IMR-90 (cell line): ENCODE results near the gene NME2. TPM values are rescaled to one million over a fixed set of nuclear protein-coding genes. Genes with fewer than 3 reads are reported as not detected.

Experiments
- ATAC-seq: fragments of 200-7000 bp; cut with Tn5 transposase; 2 replicates; pipeline ENCODE4 v1.9.1; 2020; ENCODE audit warnings: low read depth, mild to moderate bottlenecking, moderate library complexity
- BruUV-seq: library from RNA; stranded (reverse); fragments of 400-500 nt; replicated peaks from 2 replicates; lab custom pipeline; 2021; lab: Mats Ljungman, UMichigan
- CTCF ChIA-PET: fragments of 300-600 bp; formaldehyde crosslinking; extraction: SDS; loops from one replicate; lab custom pipeline; 2021; ENCODE audit warnings: antibody characterized with exemption; lab: Yijun Ruan, JAX
- POLR2A ChIA-PET: fragments of 300-600 bp; sonication (Branson Sonifier 250); formaldehyde crosslinking; loops from one replicate; lab custom pipeline; 2022; ENCODE audit warnings: antibody characterized with exemption; ENCODE audit not compliant: unreplicated experiment; lab: Charles Lee
- DNase-seq: peaks from one replicate; pipeline ENCODE4 v3.0.0; 2013
- H2AFZ ChIP-seq: replicated peaks from 2 replicates; pipeline ENCODE3; 2013; ENCODE audit warnings: low read length, mild to moderate bottlenecking; ENCODE audit not compliant: poor library complexity
- H2AK5ac ChIP-seq: 2 replicates; pipeline ENCODE4 v1.6.1; 2013; ENCODE audit warnings: low read depth, low read length, inconsistent platforms
- H2AK9ac ChIP-seq: replicated peaks from 2 replicates; pipeline ENCODE3; 2013; ENCODE audit warnings: mild to moderate bottlenecking, low read depth, low read length, moderate library complexity; ENCODE audit not compliant: poor library complexity
- H2BK120ac ChIP-seq: 2 replicates; pipeline ENCODE4 v1.6.1; 2013; ENCODE audit warnings: low read depth, low read length, inconsistent platforms
- H2BK15ac ChIP-seq: 3 replicates; pipeline ENCODE4 v1.6.1; 2013; ENCODE audit warnings: low read depth, low read length, inconsistent platforms
- H2BK20ac ChIP-seq: 2 replicates; pipeline ENCODE4 v1.6.1; 2013; ENCODE audit warnings: low read depth, mild to moderate bottlenecking, inconsistent platforms, low read length, moderate library complexity
- H2BK5ac ChIP-seq: 2 replicates; pipeline ENCODE4 v1.6.1; 2013; ENCODE audit warnings: mild to moderate bottlenecking, low read depth, low read length, inconsistent platforms; ENCODE audit not compliant: poor library complexity, severe bottlenecking
- H3K14ac ChIP-seq: replicated peaks from 2 replicates; pipeline ENCODE4 v1.6.1; 2013; ENCODE audit warnings: low read depth, low read length, inconsistent platforms
- H3K18ac ChIP-seq: 2 replicates; pipeline ENCODE4 v1.6.1; 2013; ENCODE audit warnings: low read depth, low read length, control low read depth
- H3K23ac ChIP-seq: 2 replicates; pipeline ENCODE4 v1.6.1; 2013; ENCODE audit warnings: low read depth, low read length, inconsistent platforms
- H3K27ac ChIP-seq: 2 replicates; pipeline ENCODE4 v1.5.1; 2013; ENCODE audit warnings: mild to moderate bottlenecking, control low read depth, low read length; ENCODE audit not compliant: insufficient read depth
- H3K27me3 ChIP-seq: 2 replicates; pipeline ENCODE4 v1.6.1; 2013; ENCODE audit warnings: low read length; ENCODE audit not compliant: control insufficient read depth, insufficient read depth
- H3K36me3 ChIP-seq: 2 replicates; pipeline ENCODE4 v1.6.1; 2013; ENCODE audit warnings: low read length, mixed read lengths; ENCODE audit not compliant: control insufficient read depth, insufficient read depth
- H3K4ac ChIP-seq: 2 replicates; pipeline ENCODE4 v1.6.1; 2013; ENCODE audit warnings: low read depth, low read length, inconsistent platforms
- H3K4me1 ChIP-seq: 2 replicates; pipeline ENCODE4 v1.6.1; 2013; ENCODE audit warnings: low read length, mixed read lengths; ENCODE audit not compliant: control insufficient read depth, insufficient read depth
- H3K4me2 ChIP-seq: 2 replicates; pipeline ENCODE4 v1.6.1; 2013; ENCODE audit warnings: low read depth, mild to moderate bottlenecking, control low read depth, low read length, moderate library complexity
- H3K4me3 ChIP-seq: 2 replicates; pipeline ENCODE4 v1.5.1; 2013; ENCODE audit warnings: low read depth, mild to moderate bottlenecking, control low read depth, low read length, moderate library complexity; ENCODE audit not compliant: insufficient read depth
- H3K56ac ChIP-seq: 2 replicates; pipeline ENCODE4 v1.6.1; 2013; ENCODE audit warnings: low read length, inconsistent platforms; ENCODE audit not compliant: insufficient read depth; ENCODE audit errors: extremely low read depth
- H3K79me1 ChIP-seq, 2 experiments: 2 replicates each; pipeline ENCODE4 v1.6.1; 2013; ENCODE audit warnings: low read length in 2 of 2, inconsistent platforms in 1 of 2, low read depth in 1 of 2
- H3K9ac ChIP-seq: 2 replicates; pipeline ENCODE4 v1.6.1; 2013; ENCODE audit warnings: low read depth, low read length, control low read depth
- H3K9me1 ChIP-seq: 2 replicates; pipeline ENCODE4 v1.6.1; 2013; ENCODE audit warnings: low read length, inconsistent platforms; ENCODE audit not compliant: insufficient read depth
- H3K9me3 ChIP-seq: 2 replicates; pipeline ENCODE4 v1.6.1; 2013; ENCODE audit warnings: low read length; ENCODE audit not compliant: control insufficient read depth, insufficient read depth
- H4K20me1 ChIP-seq: 2 replicates; pipeline ENCODE4 v1.6.1; 2013; ENCODE audit warnings: low read length, inconsistent platforms; ENCODE audit not compliant: insufficient read depth
- H4K5ac ChIP-seq: 2 replicates; pipeline ENCODE4 v1.6.1; 2013; ENCODE audit warnings: mild to moderate bottlenecking, low read depth, low read length, control low read depth
- H4K8ac ChIP-seq, 2 experiments: 2 replicates each; pipeline ENCODE4 v1.6.1; 2013; ENCODE audit warnings: low read depth in 2 of 2, low read length in 2 of 2, control low read depth in 1 of 2, inconsistent platforms in 1 of 2
- H4K91ac ChIP-seq: 2 replicates; pipeline ENCODE4 v1.6.1; 2013; ENCODE audit warnings: low read depth, low read length, inconsistent platforms; ENCODE audit not compliant: insufficient read depth
- CEBPB ChIP-seq: IDR thresholded peaks from 2 replicates; pipeline ENCODE4 v1.6.1; 2012; ENCODE audit warnings: low read depth, low read length, improper control_type of control experiment
- ELK1 ChIP-seq: fragments of 150-350 bp; IDR thresholded peaks from 2 replicates; pipeline ENCODE4 v1.6.1; 2016; ENCODE audit warnings: low read depth, mild to moderate bottlenecking, low read length, moderate library complexity, borderline replicate concordance
- MAFK ChIP-seq: IDR thresholded peaks from 2 replicates; pipeline ENCODE4 v1.6.1; 2012; ENCODE audit warnings: low read depth, low read length, improper control_type of control experiment
- MAZ ChIP-seq: IDR thresholded peaks from 2 replicates; pipeline ENCODE4 v1.6.1; 2012; ENCODE audit warnings: low read depth, mild to moderate bottlenecking, low read length, improper control_type of control experiment, moderate library complexity, borderline replicate concordance
- NFE2L2 ChIP-seq: fragments of 150-350 bp; IDR thresholded peaks from 2 replicates; pipeline ENCODE4 v1.6.1; 2016; ENCODE audit warnings: low read depth, mild to moderate bottlenecking, low read length
- RAD21 ChIP-seq: IDR thresholded peaks from 2 replicates; pipeline ENCODE4 v1.6.1; 2012; ENCODE audit warnings: low read length, improper control_type of control experiment
- RCOR1 ChIP-seq: IDR thresholded peaks from 2 replicates; pipeline ENCODE4 v1.6.1; 2012; ENCODE audit warnings: mild to moderate bottlenecking, low read length, improper control_type of control experiment; ENCODE audit not compliant: insufficient replicate concordance
- SMC3 ChIP-seq: fragments of 150-350 bp; IDR thresholded peaks from 2 replicates; pipeline ENCODE4 v1.6.1; 2016; ENCODE audit warnings: low read depth, mild to moderate bottlenecking, antibody characterized with exemption, low read length, moderate library complexity
- WGBS, 2 experiments: methylation state at CpG; one replicate each; pipeline versions ENCODE4 v1.1.5 to v1.1.7; 2013; ENCODE audit warnings: missing lambda C conversion rate in 2 of 2; ENCODE audit not compliant: insufficient read length in 1 of 2; ENCODE audit errors: extremely low coverage in 2 of 2; 5-methylcytosine and 5-hydroxymethylcytosine counted together
- dilution Hi-C: fragments of 300-500 bp; cut with HindIII; formaldehyde crosslinking; loops from one replicate; pipeline ENCODE4 v1.14.3; 2018; ENCODE audit warnings: low sequenced_read_pairs; ENCODE audit not compliant: unreplicated experiment
- in situ Hi-C: fragments of 300-500 bp; cut with MboI; formaldehyde crosslinking; loops from 3 replicates; pipeline ENCODE4 v1.14.3; 2019; ENCODE audit warnings: low sequenced_read_pairs, inconsistent platforms, mixed read lengths
- intact Hi-C: fragments of 100-400 bp; cut with micrococcal nuclease; formaldehyde crosslinking; loops from 2 replicates; pipeline ENCODE4 v1.10.0; 2022
- polyA plus RNA-seq, 3 experiments: library from polyadenylated mRNA; depleted of rRNA; stranded (reverse); fragments of >200 nt; gene quantifications; 2 replicates each; pipeline ENCODE4 v1.2.3, GENCODE V29; 2012; ENCODE audit warnings: low replicate concordance in 1 of 3
- total RNA-seq: library from RNA; depleted of rRNA; stranded (reverse); fragments of >200 nt; gene quantifications from 2 replicates; pipeline ENCODE4 v1.2.3, GENCODE V29; 2012

Gene NME2
- total and polyA plus RNA-seq, 2 of the 4 experiments (the other 2 are of a cell fraction) = 824 to 912 TPM

DNA sequence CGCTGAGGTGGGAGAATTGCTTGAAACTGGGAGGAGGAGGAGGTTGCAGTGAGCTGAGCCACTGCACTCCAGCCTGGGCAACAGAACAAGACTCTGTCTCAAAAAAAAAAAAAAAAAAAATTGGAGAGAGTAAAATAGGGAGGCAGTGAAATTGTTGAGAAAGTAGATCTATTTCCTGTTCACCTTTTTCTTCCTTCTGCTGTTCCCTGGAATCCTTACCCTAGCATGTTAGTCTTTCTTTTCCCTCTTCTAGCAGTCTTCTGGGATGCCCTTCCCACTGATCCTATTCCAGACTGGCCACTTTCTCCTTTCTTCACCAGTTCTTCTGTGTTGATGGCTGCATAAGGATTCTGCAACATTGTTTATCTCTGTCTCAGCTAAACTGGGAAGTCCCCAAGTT lies 3.1 kb downstream of the NME2 start (continued):
- TF ChIP-seq CEBPB = no peak
- no peak for TF ChIP-seq MAZ
- TF ChIP-seq ELK1 = no peak
- no peak for TF ChIP-seq SMC3

DNA sequence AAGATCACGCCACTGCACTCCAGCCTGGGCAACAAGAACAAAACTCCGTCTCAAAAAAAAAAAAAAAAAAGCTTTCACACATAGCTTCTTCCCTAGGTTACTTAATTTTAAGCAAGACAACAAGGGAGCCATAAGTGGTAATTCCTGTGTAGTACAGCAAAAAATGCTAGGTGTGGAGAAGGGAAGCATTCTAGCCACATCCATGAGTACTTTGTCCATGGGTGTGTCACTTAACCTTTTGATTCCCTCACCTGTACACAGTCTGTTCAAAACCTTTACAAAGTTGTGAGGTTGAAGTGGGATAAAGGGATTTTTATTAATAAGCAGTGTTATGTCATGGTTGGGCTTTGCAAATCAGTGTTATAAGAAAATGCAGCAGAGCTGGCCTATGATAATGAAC lies 4.5 kb downstream of the NME2 start:
- H3K27ac ChIP-seq = no peak overlapping the region
- no peak overlapping the region for H3K14ac ChIP-seq
- H2AFZ ChIP-seq = no peak overlapping the region
- no peak overlapping the region for H2AK5ac ChIP-seq
- dilution Hi-C loops (no loop called here), in situ Hi-C loops (no loop called here), intact Hi-C loops (no loop called here)
- no peak overlapping the region for H4K5ac ChIP-seq
- no peak overlapping the region for H3K23ac ChIP-seq
- ChIA-PET CTCF (no interaction called here), POLR2A (no interaction called here)
- H2BK15ac ChIP-seq = no peak overlapping the region
- H3K4me2 ChIP-seq = no peak overlapping the region
- H3K9me3 ChIP-seq = no peaks in the 10 kb centered on the region
- H2BK5ac ChIP-seq = no peak overlapping the region
- no peak overlapping the region for H3K18ac ChIP-seq
- ATAC-seq = no peak
- no peak overlapping the region for H2AK9ac ChIP-seq
- no peak overlapping the region for H2BK20ac ChIP-seq
- peaks cover 8% of the 10 kb centered on the region; the same call in 1 of the 2 replicates for H3K9me1 ChIP-seq
- no peak overlapping the region for H3K4ac ChIP-seq
- TF ChIP-seq MAFK (no peak), RCOR1 (no peak), RAD21 (no peak), NFE2L2 (no peak), MAZ (no peak)
- no peak overlapping the region for H4K91ac ChIP-seq
- WGBS, 2 experiments = no CpG with 5 or more reads among the region's 2 CpGs
- H3K4me1 ChIP-seq = peaks cover 4% of the 10 kb centered on the region; the same call in 1 of the 2 replicates
- H4K20me1 ChIP-seq = peaks cover 19% of the 10 kb centered on the region
- H3K4me3 ChIP-seq = no peak overlapping the region
- H3K79me1 ChIP-seq = peaks cover 27 to 43% of the 10 kb centered on the region in 2 experiments
- no peak for DNase-seq
- no peaks in the 10 kb centered on the region for H3K27me3 ChIP-seq
- no peak overlapping the region for H3K56ac ChIP-seq
- H3K36me3 ChIP-seq = peaks cover 31% of the 10 kb centered on the region
- H2BK120ac ChIP-seq = no peak overlapping the region
- H3K9ac ChIP-seq = no peak overlapping the region
- no peak overlapping the region for H4K8ac ChIP-seq
- BruUV-seq = no TSS peak
